Measurements from ENCODE around the gene CD4.

Gene CD4

GRCh38 chr12:6829536-6830220 is 40.4 kb downstream of the CD4 start:
- DNase-seq (ENCODE audit: low spot score) = peak; percentile 86

DNA sequence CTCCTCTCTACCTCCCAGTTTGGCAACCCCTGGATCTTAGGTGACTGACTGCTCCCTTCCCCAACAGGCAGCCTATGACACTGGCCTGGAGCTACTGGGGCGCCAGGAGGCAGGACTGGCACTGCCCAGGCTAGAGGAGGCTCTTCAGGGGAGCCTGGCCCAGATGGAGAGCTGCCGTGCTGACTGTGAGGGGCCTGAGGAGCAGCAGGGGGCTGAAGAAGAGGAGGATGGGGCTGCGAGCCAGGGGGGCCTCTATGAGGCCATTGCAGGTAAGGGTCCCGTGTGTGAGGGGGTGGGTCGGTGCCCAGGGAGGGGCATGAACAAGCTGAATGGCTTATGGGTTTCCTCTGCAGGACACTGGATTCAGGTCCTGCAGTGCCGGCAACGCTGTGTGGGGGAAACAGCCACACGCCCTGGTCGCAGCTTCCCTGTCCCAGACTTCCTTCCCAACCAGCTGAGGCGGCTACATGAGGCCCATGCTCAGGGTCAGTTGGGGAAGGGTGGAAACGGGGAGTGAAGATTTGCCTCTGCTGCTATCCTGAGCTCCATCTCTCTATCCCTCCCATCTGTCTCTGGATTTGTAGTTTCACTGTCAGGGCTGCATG is 41.1 kb downstream of the CD4 start:
- no peak for DNase-seq (ENCODE audit: low spot score)

DNA sequence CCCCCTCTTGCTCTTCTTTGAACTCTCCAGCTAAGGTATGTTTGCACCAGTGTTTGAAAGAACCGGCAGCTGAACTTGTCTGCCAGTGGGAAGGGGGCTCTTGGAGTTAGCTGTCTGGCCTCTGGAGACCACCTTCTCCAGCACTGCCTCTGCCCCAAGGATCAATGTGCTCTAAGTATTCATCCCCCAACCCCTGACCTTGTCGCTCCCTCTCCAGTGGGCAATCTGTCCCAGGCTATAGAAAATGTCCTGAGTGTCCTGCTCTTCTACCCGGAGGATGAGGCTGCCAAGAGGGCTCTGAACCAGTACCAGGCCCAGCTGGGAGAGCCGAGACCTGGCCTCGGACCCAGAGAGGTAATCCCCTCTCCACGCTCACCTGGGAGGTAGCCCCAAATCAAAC is 41.7 kb downstream of the CD4 start:
- no peak for DNase-seq (ENCODE audit: low spot score)

DNA sequence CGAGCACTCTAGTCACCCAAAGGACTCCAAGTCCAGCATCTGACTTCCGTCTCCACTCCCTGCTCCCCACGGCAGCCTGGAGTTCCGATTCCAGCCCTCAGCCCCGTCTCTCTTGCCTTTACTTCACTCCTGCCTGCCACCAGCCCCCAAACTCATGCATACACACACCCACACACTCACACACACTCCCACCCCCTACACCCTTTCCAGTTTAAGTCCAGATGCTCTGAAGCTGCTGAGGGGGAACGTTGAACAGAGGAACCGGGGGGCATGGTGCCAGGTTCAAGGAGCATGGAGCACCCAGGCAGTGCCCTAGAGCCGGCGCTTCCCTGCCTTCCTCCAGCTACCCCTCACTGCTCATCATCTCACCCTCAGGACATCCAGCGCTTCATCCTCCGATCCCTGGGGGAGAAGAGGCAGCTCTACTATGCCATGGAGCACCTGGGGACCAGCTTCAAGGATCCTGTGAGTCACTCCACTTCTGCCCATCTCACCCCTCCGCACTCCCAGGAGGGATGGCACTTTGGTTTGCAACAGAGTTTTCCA is 42.2 kb downstream of the CD4 start:
- no peak for DNase-seq (ENCODE audit: low spot score)

DNA sequence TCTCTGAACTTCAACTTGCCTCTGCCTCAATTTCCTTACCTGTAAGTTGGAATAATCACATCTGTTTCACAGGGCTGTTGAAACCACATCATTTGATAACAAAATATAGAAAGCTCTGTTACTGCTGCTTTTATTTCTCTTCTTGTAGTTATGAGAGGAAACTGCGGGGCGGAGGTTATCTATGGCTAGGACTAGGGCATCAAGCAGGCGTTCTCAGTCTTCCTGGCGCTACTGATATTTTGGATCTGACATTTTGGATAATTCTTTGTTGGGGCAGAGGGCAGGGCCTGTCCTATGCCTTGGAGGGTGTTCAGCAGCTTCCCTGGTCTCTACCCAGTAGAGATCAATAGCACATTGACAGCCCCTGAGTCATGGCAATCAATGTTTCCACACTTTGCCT is 42.8 kb downstream of the CD4 start:
- no peak for DNase-seq (ENCODE audit: low spot score)

DNA sequence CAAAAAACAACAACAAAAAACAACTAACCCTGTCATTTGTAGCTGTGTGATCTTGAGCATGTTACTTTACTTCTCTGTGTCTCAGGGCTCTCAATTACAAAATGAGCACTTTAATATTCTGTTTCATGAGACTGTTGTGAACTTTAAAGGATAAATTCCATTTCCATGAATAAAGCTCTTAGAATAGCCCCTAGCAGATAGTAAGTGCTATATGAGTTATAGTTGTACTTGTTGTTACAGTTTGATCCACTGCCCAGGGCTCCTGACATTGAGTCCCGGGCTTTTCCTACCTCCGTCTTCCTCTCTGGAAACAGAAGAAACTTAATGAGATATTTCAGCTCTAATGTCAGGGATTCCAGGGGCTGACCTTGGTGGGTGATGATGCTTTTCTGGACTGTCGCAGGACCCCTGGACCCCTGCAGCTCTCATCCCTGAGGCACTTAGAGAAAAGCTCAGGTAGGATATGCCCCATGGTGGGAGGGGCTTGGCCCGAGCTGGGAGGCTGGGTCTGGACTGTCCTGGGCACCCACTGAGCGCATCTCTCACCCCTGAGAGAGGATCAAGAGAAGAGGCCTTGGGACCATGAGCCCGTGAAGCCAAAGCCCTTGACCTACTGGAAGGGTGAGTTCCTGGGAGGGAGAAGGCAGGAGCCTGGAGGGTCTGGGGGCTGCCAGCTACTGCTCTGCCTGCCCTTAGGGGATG is 44.0 kb downstream of the CD4 start:
- DNase-seq (ENCODE audit: low spot score) = no peak

- no peak for DNase-seq (ENCODE audit: low spot score)
Measured at GRCh38 chr12:6834254-6834653, 44.9 kb downstream of the CD4 start.

DNA sequence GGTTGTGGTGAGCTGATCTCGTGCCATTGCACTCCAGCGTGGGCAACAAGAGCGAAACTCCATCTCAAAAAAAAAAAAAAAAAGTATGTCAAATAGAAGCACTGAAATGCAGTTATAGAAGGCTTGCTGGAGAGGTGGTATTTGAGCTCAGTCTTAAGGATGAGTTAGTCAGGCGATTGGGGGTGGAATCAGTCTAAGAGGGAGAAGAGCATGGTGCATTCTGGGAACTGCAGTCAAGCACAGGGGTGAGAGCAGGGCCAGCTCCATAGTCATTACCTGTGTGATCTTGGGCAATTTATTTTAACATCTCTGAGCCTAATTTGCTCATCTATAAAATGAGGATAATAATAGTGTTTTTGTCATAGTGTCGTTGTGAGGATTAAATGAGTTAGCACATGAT is 45.5 kb downstream of the CD4 start:
- no peak for DNase-seq (ENCODE audit: low spot score)

DNA sequence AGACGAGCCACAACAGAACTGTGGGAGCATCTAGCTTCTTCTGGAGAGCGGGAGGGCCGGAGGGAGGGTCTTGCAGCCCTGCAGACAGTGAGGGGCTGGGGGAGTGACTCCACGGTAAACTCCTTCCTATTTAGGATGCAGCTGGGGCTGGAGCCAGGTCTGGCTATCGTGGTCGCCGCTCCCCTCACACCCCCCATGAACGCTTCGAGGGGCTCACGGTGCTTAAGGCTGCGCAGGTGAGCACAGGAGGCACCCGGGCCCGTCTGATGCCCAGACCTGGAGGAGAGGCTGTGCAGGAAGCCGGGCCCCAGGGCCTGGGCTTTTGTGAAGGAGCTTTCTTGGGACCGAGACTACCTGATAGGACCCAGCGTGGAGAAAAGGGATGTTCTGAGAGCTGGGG is 47.5 kb downstream of the CD4 start:
- DNase-seq (ENCODE audit: low spot score) = no peak

DNA sequence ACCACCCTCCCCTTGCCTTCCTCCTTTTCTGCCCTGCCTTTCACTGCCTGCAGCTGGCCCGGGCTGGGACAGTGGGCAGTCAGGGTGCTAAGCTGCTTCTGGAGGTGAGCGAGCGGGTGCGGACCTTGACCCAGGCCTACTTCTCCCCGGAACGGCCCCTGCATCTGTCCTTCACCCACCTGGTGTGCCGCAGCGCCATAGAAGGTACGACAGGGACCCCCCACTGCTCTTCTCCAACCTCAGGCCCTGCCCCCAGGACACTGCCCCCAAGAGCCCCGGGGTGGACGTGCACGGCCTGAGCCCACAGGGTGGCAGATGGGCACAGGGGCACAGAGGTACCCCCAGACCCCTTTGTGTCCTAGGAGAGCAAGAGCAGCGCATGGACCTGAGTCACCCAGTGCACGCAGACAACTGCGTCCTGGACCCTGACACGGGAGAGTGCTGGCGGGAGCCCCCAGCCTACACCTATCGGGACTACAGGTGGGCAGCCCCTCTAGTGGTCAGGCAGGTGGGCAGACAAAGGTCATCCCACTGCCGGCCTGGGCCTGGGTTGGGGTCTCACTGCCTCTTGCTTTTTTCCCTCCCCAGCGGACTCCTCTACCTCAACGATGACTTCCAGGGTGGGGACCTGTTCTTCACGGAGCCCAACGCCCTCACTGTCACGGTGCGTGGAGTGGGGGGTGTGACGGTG is 48.2 kb downstream of the CD4 start:
- no peak for DNase-seq (ENCODE audit: low spot score)

DNA sequence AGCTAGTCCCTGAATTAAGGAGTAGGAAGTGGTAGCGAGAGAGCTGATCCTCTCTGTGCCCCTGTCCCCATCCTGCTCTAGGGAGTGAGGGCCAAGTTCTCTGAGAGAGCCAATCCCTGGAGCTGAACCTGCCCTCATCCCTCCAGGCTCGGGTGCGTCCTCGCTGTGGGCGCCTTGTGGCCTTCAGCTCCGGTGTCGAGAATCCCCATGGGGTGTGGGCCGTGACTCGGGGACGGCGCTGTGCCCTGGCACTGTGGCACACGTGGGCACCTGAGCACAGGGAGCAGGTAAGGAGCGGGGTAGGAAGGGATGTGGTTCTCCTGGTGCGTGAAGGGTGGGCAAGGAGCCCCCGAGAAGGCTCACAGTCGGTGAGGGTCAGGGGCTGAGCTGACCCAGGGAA is 49.5 kb downstream of the CD4 start:
- no peak for DNase-seq (ENCODE audit: low spot score)

GRCh38 chr12:6839482-6840201 is 50.3 kb downstream of the CD4 start:
- DNase-seq (ENCODE audit: low spot score) = no peak

DNA sequence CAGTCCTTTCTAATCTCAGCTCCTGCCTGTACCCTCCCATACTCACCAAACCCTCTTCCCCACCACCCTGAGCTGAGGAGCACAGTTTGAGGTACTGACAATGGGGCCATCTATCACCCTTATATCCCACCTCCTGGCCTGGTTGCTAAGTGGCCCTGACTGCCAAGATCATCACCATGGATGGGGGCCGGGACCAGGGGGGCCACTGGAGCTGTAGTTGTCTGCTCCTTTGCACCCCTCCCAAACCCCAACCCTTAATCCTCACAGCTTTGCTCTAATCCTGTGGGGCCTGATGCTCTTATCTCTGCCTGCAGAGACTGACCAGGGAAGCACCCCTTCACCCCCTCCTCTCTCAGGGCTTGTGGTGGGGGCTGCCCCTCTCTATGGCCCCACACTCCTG is 51.0 kb downstream of the CD4 start:
- no peak for DNase-seq (ENCODE audit: low spot score)

GRCh38 chr12:6840761-6841515 is 51.6 kb downstream of the CD4 start, which contains the start of gene GNB3:
TSS of gene GNB3 (plus strand) at chr12:6840925. CDS start at chr12:6841288, 363 bp downstream.
- DNase-seq (ENCODE audit: low spot score) = no peak

DNA sequence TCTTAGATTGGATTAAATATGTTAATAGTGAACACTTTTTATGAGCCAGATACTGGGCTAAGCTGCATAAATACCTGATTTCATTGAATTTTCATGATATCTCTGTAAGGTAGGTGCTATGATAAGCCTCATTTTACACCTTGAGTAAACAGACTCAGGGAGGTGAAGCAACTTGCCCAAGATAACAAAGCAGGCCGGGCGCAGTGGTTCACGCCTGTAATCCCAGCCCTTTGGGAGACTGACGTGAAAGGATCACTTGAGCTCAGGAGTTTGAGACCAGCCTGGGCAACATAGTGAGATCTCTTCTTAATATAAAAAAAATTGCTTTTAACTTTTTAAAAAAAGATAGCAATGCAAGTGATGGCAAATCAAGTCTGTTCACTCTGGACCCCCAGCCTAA is 52.7 kb downstream of the CD4 start:
- DNase-seq (ENCODE audit: low spot score) = no peak

GRCh38 chr12:6843118-6843902 is 54.0 kb downstream of the CD4 start:
- peak; percentile 61 for DNase-seq (ENCODE audit: low spot score)

DNA sequence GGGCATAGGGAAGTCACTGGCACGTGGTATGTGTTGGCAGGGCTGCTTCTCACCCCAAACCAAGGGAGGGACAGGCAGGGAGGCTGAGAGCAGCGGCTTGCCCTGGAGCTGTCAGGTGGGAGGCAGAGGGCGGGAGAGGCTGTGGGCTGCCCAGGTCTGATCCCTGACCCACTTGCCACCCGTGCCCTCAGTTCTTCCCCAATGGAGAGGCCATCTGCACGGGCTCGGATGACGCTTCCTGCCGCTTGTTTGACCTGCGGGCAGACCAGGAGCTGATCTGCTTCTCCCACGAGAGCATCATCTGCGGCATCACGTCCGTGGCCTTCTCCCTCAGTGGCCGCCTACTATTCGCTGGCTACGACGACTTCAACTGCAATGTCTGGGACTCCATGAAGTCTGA is 56.1 kb downstream of the CD4 start:
- no peak for DNase-seq (ENCODE audit: low spot score)

DNA sequence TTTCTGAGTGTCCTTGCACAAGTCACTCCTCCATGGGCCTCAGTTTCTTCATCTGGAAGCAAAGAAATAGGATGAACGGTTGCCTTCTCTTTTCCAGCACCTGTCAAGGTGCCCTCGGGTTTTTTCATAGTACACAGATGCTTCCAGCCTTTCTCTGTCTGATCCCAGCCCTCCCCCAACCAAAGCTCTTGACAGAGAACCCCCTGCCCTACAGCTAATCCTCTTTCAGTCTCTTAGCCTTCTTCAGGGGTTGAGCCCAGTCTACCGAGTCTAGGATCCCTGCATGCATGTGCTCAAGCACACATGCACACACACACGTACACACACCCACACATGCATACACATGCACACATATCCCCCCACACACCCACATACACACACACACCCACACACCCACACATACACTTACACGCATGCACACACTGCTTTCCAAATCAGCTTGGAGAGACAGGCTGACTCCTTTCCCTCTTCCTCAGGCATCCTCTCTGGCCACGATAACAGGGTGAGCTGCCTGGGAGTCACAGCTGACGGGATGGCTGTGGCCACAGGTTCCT is 57.1 kb downstream of the CD4 start:
- DNase-seq (ENCODE audit: low spot score) = no peak

GRCh38 chr12:6847676-6848075 is 58.3 kb downstream of the CD4 start:
- DNase-seq (ENCODE audit: low spot score) = no peak

GRCh38 chr12:6849427-6849826 is 60.1 kb downstream of the CD4 start:
- DNase-seq (ENCODE audit: low spot score) = no peak
